Measurements from ENCODE around the gene TMTC1.

The TMTC1 gene

GRCh38 chr12:29739279-29739991 lies 44.3 kb downstream of the TMTC1 start:
- no peak for TF ChIP-seq ZNF274 (IDR thresholded peaks at IDR 0.05; ENCODE audit: low read depth, low read length)
- no peak overlapping the region for H3K4me3 ChIP-seq (ENCODE audit: low read length)

GRCh38 chr12:29738365-29738764 lies 45.4 kb downstream of the TMTC1 start:
- TF ChIP-seq ZNF274 (IDR thresholded peaks at IDR 0.05; ENCODE audit: low read depth, low read length): no peak
- H3K4me3 ChIP-seq (ENCODE audit: low read length): no peak overlapping the region

- no peak for TF ChIP-seq ZNF274 (IDR thresholded peaks at IDR 0.05; ENCODE audit: low read depth, low read length)
- H3K4me3 ChIP-seq (ENCODE audit: low read length): no peak overlapping the region
Measured at GRCh38 chr12:29737644-29738043, 46.1 kb downstream of the TMTC1 start.

GRCh38 chr12:29735604-29736003 lies 48.1 kb downstream of the TMTC1 start:
- H3K4me3 ChIP-seq (ENCODE audit: low read length): no peak overlapping the region
- TF ChIP-seq ZNF274 (IDR thresholded peaks at IDR 0.05; ENCODE audit: low read depth, low read length): no peak

- TF ChIP-seq ZNF274 (IDR thresholded peaks at IDR 0.05; ENCODE audit: low read depth, low read length): no peak
- no peak overlapping the region for H3K4me3 ChIP-seq (ENCODE audit: low read length)
Measured at GRCh38 chr12:29734734-29735133, 49.0 kb downstream of the TMTC1 start.

- no peak overlapping the region for H3K4me3 ChIP-seq (ENCODE audit: low read length)
- no peak for TF ChIP-seq ZNF274 (IDR thresholded peaks at IDR 0.05; ENCODE audit: low read depth, low read length)
Measured at GRCh38 chr12:29734305-29734704, 49.4 kb downstream of the TMTC1 start.

GRCh38 chr12:29733501-29733900 lies 50.2 kb downstream of the TMTC1 start:
- H3K4me3 ChIP-seq (ENCODE audit: low read length): no peak overlapping the region
- no peak for TF ChIP-seq ZNF274 (IDR thresholded peaks at IDR 0.05; ENCODE audit: low read depth, low read length)

- H3K4me3 ChIP-seq (ENCODE audit: low read length): no peak overlapping the region
- TF ChIP-seq ZNF274 (IDR thresholded peaks at IDR 0.05; ENCODE audit: low read depth, low read length): no peak
Measured at GRCh38 chr12:29733060-29733459, 50.7 kb downstream of the TMTC1 start.

- H3K4me3 ChIP-seq (ENCODE audit: low read length): no peak overlapping the region
Measured at GRCh38 chr12:29732593-29732992, 51.1 kb downstream of the TMTC1 start.

GRCh38 chr12:29732191-29732590 lies 51.6 kb downstream of the TMTC1 start:
- no peak for TF ChIP-seq ZNF274 (IDR thresholded peaks at IDR 0.05; ENCODE audit: low read depth, low read length)
- no peak overlapping the region for H3K4me3 ChIP-seq (ENCODE audit: low read length)

More at GRCh38 chr12:29732593-29732992, 51.1 kb downstream of the TMTC1 start:
- no peak for TF ChIP-seq ZNF274 (IDR thresholded peaks at IDR 0.05; ENCODE audit: low read depth, low read length)

- no peak for TF ChIP-seq ZNF274 (IDR thresholded peaks at IDR 0.05; ENCODE audit: low read depth, low read length)
- H3K4me3 ChIP-seq (ENCODE audit: low read length): no peak overlapping the region
Measured at GRCh38 chr12:29731591-29731990, 52.2 kb downstream of the TMTC1 start.

- no peak for TF ChIP-seq ZNF274 (IDR thresholded peaks at IDR 0.05; ENCODE audit: low read depth, low read length)
- H3K4me3 ChIP-seq (ENCODE audit: low read length): no peak overlapping the region
Measured at GRCh38 chr12:29730481-29730880, 53.3 kb downstream of the TMTC1 start.

- no peak overlapping the region for H3K4me3 ChIP-seq (ENCODE audit: low read length)
- no peak for TF ChIP-seq ZNF274 (IDR thresholded peaks at IDR 0.05; ENCODE audit: low read depth, low read length)
Measured at GRCh38 chr12:29728030-29728429, 55.7 kb downstream of the TMTC1 start.

- H3K4me3 ChIP-seq (ENCODE audit: low read length): no peak overlapping the region
- TF ChIP-seq ZNF274 (IDR thresholded peaks at IDR 0.05; ENCODE audit: low read depth, low read length): no peak
Measured at GRCh38 chr12:29726741-29727348, 56.9 kb downstream of the TMTC1 start.

GRCh38 chr12:29726321-29726692 lies 57.4 kb downstream of the TMTC1 start:
- no peak for TF ChIP-seq ZNF274 (IDR thresholded peaks at IDR 0.05; ENCODE audit: low read depth, low read length)
- no peak overlapping the region for H3K4me3 ChIP-seq (ENCODE audit: low read length)

All from GM08714 (cell line).